NCI-H2107 treated with DMSO at 0.1 percent for 48 hours (cell line): Measurements from ENCODE around the gene PANX1.

Experiments
- DNase-seq: peaks from one replicate; lab custom pipeline; 2025; ENCODE audit not compliant: unreplicated experiment; lab: John Stamatoyannopoulos, UW

PANX1 gene

GRCh38 chr11:94183886-94184264 is 55.2 kb downstream of the PANX1 start:
- DNase-seq = no peak

- DNase-seq = no peak
These were observed 55.7 kb downstream of the PANX1 start for GRCh38 chr11:94184362-94184761.

GRCh38 chr11:94184846-94185245 is 56.2 kb downstream of the PANX1 start:
- no peak for DNase-seq

GRCh38 chr11:94185416-94186084 is 56.9 kb downstream of the PANX1 start:
- DNase-seq = no peak

GRCh38 chr11:94186342-94187203 is 57.9 kb downstream of the PANX1 start:
- DNase-seq = no peak

- DNase-seq = no peak
These were observed 64.6 kb downstream of the PANX1 start for GRCh38 chr11:94193288-94193687.

- no peak for DNase-seq
These were observed 66.1 kb downstream of the PANX1 start for GRCh38 chr11:94194712-94195111.

GRCh38 chr11:94196363-94196762 is 67.7 kb downstream of the PANX1 start:
- DNase-seq = no peak

- no peak for DNase-seq
These were observed 70.1 kb downstream of the PANX1 start for GRCh38 chr11:94198718-94199117.

GRCh38 chr11:94199136-94200130 is 70.8 kb downstream of the PANX1 start:
- no peak for DNase-seq

GRCh38 chr11:94201004-94201465 is 72.4 kb downstream of the PANX1 start:
- no peak for DNase-seq

GRCh38 chr11:94203070-94203469 is 74.4 kb downstream of the PANX1 start:
- DNase-seq = no peak

GRCh38 chr11:94211261-94211830 is 82.7 kb downstream of the PANX1 start:
- no peak for DNase-seq

- no peak for DNase-seq
These were observed 84.3 kb downstream of the PANX1 start for GRCh38 chr11:94212898-94213297.

GRCh38 chr11:94217705-94218104 is 89.1 kb downstream of the PANX1 start:
- DNase-seq = no peak

- no peak for DNase-seq
These were observed 89.7 kb downstream of the PANX1 start for GRCh38 chr11:94218372-94218771.

- no peak for DNase-seq
These were observed 91.1 kb downstream of the PANX1 start for GRCh38 chr11:94219771-94220170.

- DNase-seq = no peak
These were observed 95.4 kb downstream of the PANX1 start for GRCh38 chr11:94224078-94224477.
